Skeletal muscle satellite cell (primary cell): ENCODE results near the gene ORC3.
A peak's percentile ranks its signal among the peaks of the same experiment; 100 is the strongest.

ENCODE experiments used
- H3K27me3 ChIP-seq: 2 replicates; pipeline ENCODE4 v1.7.0; 2013; ENCODE audit warnings: low read length; ENCODE audit not compliant: control insufficient read depth, insufficient read depth
- H3K36me3 ChIP-seq: 2 replicates; pipeline ENCODE4 v1.7.0; 2013; ENCODE audit warnings: mild to moderate bottlenecking, control low read depth, low read length; ENCODE audit not compliant: insufficient read depth
- H3K4me1 ChIP-seq: 2 replicates; pipeline ENCODE4 v1.7.0; 2013; ENCODE audit warnings: low read length; ENCODE audit not compliant: control insufficient read depth, insufficient read depth
- H3K4me2 ChIP-seq: 2 replicates; pipeline ENCODE4 v1.7.0; 2013; ENCODE audit warnings: mild to moderate bottlenecking, low read length
- H3K4me3 ChIP-seq: 2 replicates; pipeline ENCODE4 v1.7.0; 2013; ENCODE audit warnings: low read length
- H3K9ac ChIP-seq: 2 replicates; pipeline ENCODE4 v1.7.0; 2013; ENCODE audit warnings: mild to moderate bottlenecking, low read depth, low read length, moderate library complexity
- H3K9me3 ChIP-seq: replicated peaks from 2 replicates; pipeline ENCODE4 v1.7.0; 2013; ENCODE audit warnings: mild to moderate bottlenecking, control low read depth, low read length

ORC3 gene

GRCh38 chr6:87572021-87572420 is 17.9 kb upstream of the ORC3 start:
- no peaks in the 10 kb centered on the region for H3K27me3 ChIP-seq
- peaks cover 13% of the 10 kb centered on the region for H3K4me1 ChIP-seq
- H3K9ac ChIP-seq: no peak overlapping the region
- no peaks in the 10 kb centered on the region for H3K9me3 ChIP-seq
- no peak overlapping the region for H3K4me2 ChIP-seq
- peaks cover 7% of the 10 kb centered on the region for H3K36me3 ChIP-seq
- no peak overlapping the region for H3K4me3 ChIP-seq

- Histone ChIP-seq H3K36me3 (peaks cover 7% of the 10 kb centered on the region), H3K9me3 (no peaks in the 10 kb centered on the region), H3K4me3 (no peak overlapping the region), H3K9ac (no peak overlapping the region), H3K4me2 (no peak overlapping the region), H3K27me3 (no peaks in the 10 kb centered on the region), H3K4me1 (peaks cover 13% of the 10 kb centered on the region)
Observed at GRCh38 chr6:87572883-87573282, 17.1 kb upstream of the ORC3 start.

- Histone ChIP-seq H3K27me3 (no peaks in the 10 kb centered on the region), H3K4me1 (peaks cover 13% of the 10 kb centered on the region), H3K4me3 (no peak overlapping the region), H3K36me3 (peaks cover 2% of the 10 kb centered on the region), H3K9me3 (no peaks in the 10 kb centered on the region), H3K4me2 (no peak overlapping the region), H3K9ac (no peak overlapping the region)
Observed at GRCh38 chr6:87573307-87574024, 16.5 kb upstream of the ORC3 start.

- no peak overlapping the region for H3K4me2 ChIP-seq
- no peak overlapping the region for H3K4me3 ChIP-seq
- H3K9ac ChIP-seq: no peak overlapping the region
- peaks cover 13% of the 10 kb centered on the region for H3K4me1 ChIP-seq
- H3K36me3 ChIP-seq: no peaks in the 10 kb centered on the region
- no peaks in the 10 kb centered on the region for H3K9me3 ChIP-seq
- no peaks in the 10 kb centered on the region for H3K27me3 ChIP-seq
Observed at GRCh38 chr6:87574237-87574804, 15.6 kb upstream of the ORC3 start.

- Histone ChIP-seq H3K27me3 (no peaks in the 10 kb centered on the region), H3K4me3 (no peak overlapping the region), H3K4me2 (no peak overlapping the region), H3K9me3 (no peaks in the 10 kb centered on the region), H3K4me1 (peaks cover 13% of the 10 kb centered on the region), H3K36me3 (no peaks in the 10 kb centered on the region), H3K9ac (no peak overlapping the region)
Observed at GRCh38 chr6:87575423-87575822, 14.5 kb upstream of the ORC3 start.

GRCh38 chr6:87583822-87584221 is 6.1 kb upstream of the ORC3 start:
- Histone ChIP-seq H3K4me1 (peaks cover 9% of the 10 kb centered on the region), H3K27me3 (no peaks in the 10 kb centered on the region), H3K4me3 (no peak overlapping the region), H3K4me2 (no peak overlapping the region), H3K9ac (no peak overlapping the region), H3K9me3 (no peaks in the 10 kb centered on the region), H3K36me3 (peaks cover 20% of the 10 kb centered on the region)

- Histone ChIP-seq H3K9me3 (no peaks in the 10 kb centered on the region), H3K27me3 (no peaks in the 10 kb centered on the region), H3K9ac (no peak overlapping the region), H3K36me3 (peaks cover 13% of the 10 kb centered on the region), H3K4me1 (peaks cover 16% of the 10 kb centered on the region), H3K4me3 (no peak overlapping the region), H3K4me2 (no peak overlapping the region)
Observed at GRCh38 chr6:87586371-87587077, 3.4 kb upstream of the ORC3 start.

- Histone ChIP-seq H3K36me3 (no peaks in the 10 kb centered on the region), H3K9ac (peak overlapping the region; percentile 96), H3K4me2 (peak overlapping the region; percentile 83), H3K27me3 (no peaks in the 10 kb centered on the region), H3K9me3 (no peaks in the 10 kb centered on the region), H3K4me1 (peaks cover 16% of the 10 kb centered on the region), H3K4me3 (peak overlapping the region; percentile 96)
Observed at GRCh38 chr6:87588756-87589407, 1.1 kb upstream of the ORC3 start.

GRCh38 chr6:87590417-87590880 is 514 bp downstream of the ORC3 start:
- H3K9ac ChIP-seq: peak overlapping the region; percentile 96
- H3K4me1 ChIP-seq: peaks cover 16% of the 10 kb centered on the region
- peaks cover 10% of the 10 kb centered on the region for H3K36me3 ChIP-seq
- H3K27me3 ChIP-seq: no peaks in the 10 kb centered on the region
- H3K9me3 ChIP-seq: no peaks in the 10 kb centered on the region
- H3K4me2 ChIP-seq: peak overlapping the region; percentile 83
- H3K4me3 ChIP-seq: peak overlapping the region; percentile 96

GRCh38 chr6:87590990-87591389 is 1.1 kb downstream of the ORC3 start:
- H3K9me3 ChIP-seq: no peaks in the 10 kb centered on the region
- H3K27me3 ChIP-seq: no peaks in the 10 kb centered on the region
- H3K9ac ChIP-seq: peak overlapping the region; percentile 96
- H3K4me1 ChIP-seq: peaks cover 16% of the 10 kb centered on the region
- H3K36me3 ChIP-seq: peaks cover 12% of the 10 kb centered on the region
- peak overlapping the region; percentile 96 for H3K4me3 ChIP-seq
- H3K4me2 ChIP-seq: peak overlapping the region; percentile 83

- H3K9me3 ChIP-seq: no peaks in the 10 kb centered on the region
- no peak overlapping the region for H3K4me3 ChIP-seq
- H3K36me3 ChIP-seq: peaks cover 9% of the 10 kb centered on the region
- H3K4me1 ChIP-seq: no peaks in the 10 kb centered on the region
- no peak overlapping the region for H3K4me2 ChIP-seq
- H3K9ac ChIP-seq: no peak overlapping the region
- H3K27me3 ChIP-seq: no peaks in the 10 kb centered on the region
Observed at GRCh38 chr6:87600576-87600975, 10.6 kb downstream of the ORC3 start.
